Measurements from ENCODE around the gene DUSP12. TPM values are rescaled to one million over a fixed set of nuclear protein-coding genes. Genes with fewer than 3 reads are reported as not detected.

Gene DUSP12
- total RNA-seq, 2 donors from 2014 or later, result 33.0 to 41.1 TPM

- Mint-ChIP-seq H3K27me3 (ENCODE audit: low read depth) (peaks cover 22% of the 10 kb centered on the region), H3K27ac (no peak overlapping the region), H3K36me3 (ENCODE audit: insufficient read depth in 2 of 2) (no peaks in the 10 kb centered on the region), H3K4me1 (ENCODE audit: low read depth) (peaks cover 55% of the 10 kb centered on the region), H3K4me3 (no peak overlapping the region), H3K9me3 (no peaks in the 10 kb centered on the region)
- DNase-seq, result no peak
- ATAC-seq (replicated peaks in 1 of 2), result no peak
Measured at GRCh38 chr1:161733526-161733925, 16.1 kb upstream of the DUSP12 start.

- no peak overlapping the region for H3K4me3 Mint-ChIP-seq
- no peak for ATAC-seq (replicated peaks in 1 of 2)
- no peaks in the 10 kb centered on the region for H3K9me3 Mint-ChIP-seq
- H3K36me3 Mint-ChIP-seq (ENCODE audit: insufficient read depth in 2 of 2), result no peaks in the 10 kb centered on the region
- no peak overlapping the region for H3K27ac Mint-ChIP-seq
- peaks cover 21% of the 10 kb centered on the region for H3K27me3 Mint-ChIP-seq (ENCODE audit: low read depth)
- DNase-seq, result no peak
- H3K4me1 Mint-ChIP-seq (ENCODE audit: low read depth), result peaks cover 41% of the 10 kb centered on the region
Measured at GRCh38 chr1:161735837-161736236, 13.7 kb upstream of the DUSP12 start.

GRCh38 chr1:161736335-161736969, 13.1 kb upstream of the DUSP12 start:
- no peaks in the 10 kb centered on the region for H3K36me3 Mint-ChIP-seq (ENCODE audit: insufficient read depth in 2 of 2)
- peaks cover 15% of the 10 kb centered on the region for H3K27me3 Mint-ChIP-seq (ENCODE audit: low read depth)
- ATAC-seq (replicated peaks in 1 of 2) (peak; percentile 63 to 67), DNase-seq (peak; percentile 31 to 54)
- no peaks in the 10 kb centered on the region for H3K9me3 Mint-ChIP-seq
- H3K4me1 Mint-ChIP-seq (ENCODE audit: low read depth), result peaks cover 38% of the 10 kb centered on the region
- H3K27ac Mint-ChIP-seq, result no peak overlapping the region
- H3K4me3 Mint-ChIP-seq, result peak overlapping the region in 1 of 2 donors; percentile 26

GRCh38 chr1:161737625-161738024, 12.0 kb upstream of the DUSP12 start:
- DNase-seq, result no peak
- no peak overlapping the region for H3K4me3 Mint-ChIP-seq
- H3K36me3 Mint-ChIP-seq (ENCODE audit: insufficient read depth in 2 of 2), result no peaks in the 10 kb centered on the region
- peaks cover 5% of the 10 kb centered on the region for H3K27me3 Mint-ChIP-seq (ENCODE audit: low read depth)
- ATAC-seq (replicated peaks in 1 of 2), result no peak
- no peaks in the 10 kb centered on the region for H3K9me3 Mint-ChIP-seq
- peaks cover 36% of the 10 kb centered on the region for H3K4me1 Mint-ChIP-seq (ENCODE audit: low read depth)
- H3K27ac Mint-ChIP-seq, result no peak overlapping the region

GRCh38 chr1:161738627-161739287, 10.8 kb upstream of the DUSP12 start:
- Mint-ChIP-seq H3K4me1 (ENCODE audit: low read depth) (peaks cover 42% of the 10 kb centered on the region), H3K4me3 (peak overlapping the region in 1 of 2 donors; percentile 21), H3K27ac (peak overlapping the region; percentile 31)

GRCh38 chr1:161739865-161740566, 9.6 kb upstream of the DUSP12 start:
- H3K27ac Mint-ChIP-seq, result peak overlapping the region; percentile 31
- no peak for DNase-seq
- no peaks in the 10 kb centered on the region for H3K36me3 Mint-ChIP-seq (ENCODE audit: insufficient read depth in 2 of 2)
- no peaks in the 10 kb centered on the region for H3K9me3 Mint-ChIP-seq
- H3K4me1 Mint-ChIP-seq (ENCODE audit: low read depth), result peaks cover 54% of the 10 kb centered on the region
- H3K27me3 Mint-ChIP-seq (ENCODE audit: low read depth), result peaks cover 4% of the 10 kb centered on the region
- H3K4me3 Mint-ChIP-seq, result no peak overlapping the region
- ATAC-seq (replicated peaks in 1 of 2), result no peak

More at GRCh38 chr1:161738627-161739287, 10.8 kb upstream of the DUSP12 start:
- ATAC-seq (replicated peaks in 1 of 2) (peak; percentile 78 to 81), DNase-seq (peak; percentile 67 to 69)
- Mint-ChIP-seq H3K36me3 (ENCODE audit: insufficient read depth in 2 of 2) (no peaks in the 10 kb centered on the region), H3K27me3 (ENCODE audit: low read depth) (no peaks in the 10 kb centered on the region), H3K9me3 (no peaks in the 10 kb centered on the region)

GRCh38 chr1:161740921-161741320, 8.7 kb upstream of the DUSP12 start:
- no peak overlapping the region for H3K27ac Mint-ChIP-seq
- no peaks in the 10 kb centered on the region for H3K36me3 Mint-ChIP-seq (ENCODE audit: insufficient read depth in 2 of 2)
- ATAC-seq (replicated peaks in 1 of 2) (no peak), DNase-seq (no peak)
- peaks cover 53% of the 10 kb centered on the region for H3K4me1 Mint-ChIP-seq (ENCODE audit: low read depth)
- H3K4me3 Mint-ChIP-seq, result no peak overlapping the region
- peaks cover 11% of the 10 kb centered on the region for H3K27me3 Mint-ChIP-seq (ENCODE audit: low read depth)
- H3K9me3 Mint-ChIP-seq, result no peaks in the 10 kb centered on the region

GRCh38 chr1:161743231-161743630, 6.4 kb upstream of the DUSP12 start:
- no peaks in the 10 kb centered on the region for H3K36me3 Mint-ChIP-seq (ENCODE audit: insufficient read depth in 2 of 2)
- ATAC-seq (replicated peaks in 1 of 2) (no peak), DNase-seq (no peak)
- no peaks in the 10 kb centered on the region for H3K9me3 Mint-ChIP-seq
- H3K4me1 Mint-ChIP-seq (ENCODE audit: low read depth), result peaks cover 53% of the 10 kb centered on the region
- H3K4me3 Mint-ChIP-seq, result no peak overlapping the region
- no peak overlapping the region for H3K27ac Mint-ChIP-seq
- H3K27me3 Mint-ChIP-seq (ENCODE audit: low read depth), result peaks cover 16% of the 10 kb centered on the region

- DNase-seq, result no peak
- peaks cover 16% of the 10 kb centered on the region for H3K27me3 Mint-ChIP-seq (ENCODE audit: low read depth)
- H3K27ac Mint-ChIP-seq, result no peak overlapping the region
- no peak for ATAC-seq (replicated peaks in 1 of 2)
- peak overlapping the region; percentile 40 to 100 for H3K4me3 Mint-ChIP-seq
- H3K9me3 Mint-ChIP-seq, result no peaks in the 10 kb centered on the region
- peaks cover 65% of the 10 kb centered on the region for H3K4me1 Mint-ChIP-seq (ENCODE audit: low read depth)
- H3K36me3 Mint-ChIP-seq (ENCODE audit: insufficient read depth in 2 of 2), result peaks cover 0 to 11% of the 10 kb centered on the region in 2 donors
Measured at GRCh38 chr1:161747801-161748200, 1.8 kb upstream of the DUSP12 start.

- Mint-ChIP-seq H3K27ac (peak overlapping the region; percentile 82), H3K27me3 (ENCODE audit: low read depth) (no peaks in the 10 kb centered on the region), H3K4me3 (peak overlapping the region; percentile 49 to 96), H3K36me3 (ENCODE audit: insufficient read depth in 2 of 2) (peaks cover 3 to 10% of the 10 kb centered on the region in 2 donors), H3K9me3 (no peaks in the 10 kb centered on the region), H3K4me1 (ENCODE audit: low read depth) (peaks cover 56% of the 10 kb centered on the region)
- DNase-seq (peak; percentile 49 to 56), ATAC-seq (replicated peaks in 1 of 2) (peak; percentile 32 to 57)
Measured at GRCh38 chr1:161763522-161764098, 14.0 kb downstream of the DUSP12 start.

GRCh38 chr1:161766102-161766981, 16.8 kb downstream of the DUSP12 start, which contains the start of gene ATF6:
ATF6 (plus strand) TSS chr1:161766320; CDS start chr1:161766361, 41 bp downstream.
- H3K4me3 Mint-ChIP-seq, result peak within 1 kb of the TSS; percentile 96
- no peaks in the 10 kb centered on the region for H3K27me3 Mint-ChIP-seq (ENCODE audit: low read depth)
- peak within 1 kb of the TSS; percentile 98 for H3K27ac Mint-ChIP-seq
- DNase-seq (peak; percentile 78 to 82), ATAC-seq (replicated peaks in 1 of 2) (peak; percentile 78 to 88)
- H3K36me3 Mint-ChIP-seq (ENCODE audit: insufficient read depth in 2 of 2), result peaks cover 0 to 5% of the 10 kb centered on the region in 2 donors
- no peaks in the 10 kb centered on the region for H3K9me3 Mint-ChIP-seq
- H3K4me1 Mint-ChIP-seq (ENCODE audit: low read depth), result peaks cover 52% of the 10 kb centered on the region

GRCh38 chr1:161768461-161768860, 18.9 kb downstream of the DUSP12 start:
- DNase-seq (no peak), ATAC-seq (replicated peaks in 1 of 2) (no peak)
- Mint-ChIP-seq H3K9me3 (no peaks in the 10 kb centered on the region), H3K27me3 (ENCODE audit: low read depth) (no peaks in the 10 kb centered on the region), H3K27ac (peak overlapping the region; percentile 98), H3K36me3 (ENCODE audit: insufficient read depth in 2 of 2) (peaks cover 0 to 5% of the 10 kb centered on the region in 2 donors), H3K4me1 (ENCODE audit: low read depth) (peaks cover 36% of the 10 kb centered on the region), H3K4me3 (peak overlapping the region; percentile 96)

Measured in activated T-cell treated with anti-CD3 and anti-CD28 coated beads, Interleukin-2, amount 50 U/mL, for 72 hours (primary cell).